CD14-positive monocyte (primary cell): ENCODE data around the gene BUB1B. TPM values are rescaled to one million over a fixed set of nuclear protein-coding genes. Genes with fewer than 3 reads are reported as not detected.

Experiments
- DNase-seq, 3 donors: peaks; one replicate each; pipeline ENCODE4 v3.0.0-alpha.2; 2011 to 2022
- H2AFZ ChIP-seq: 2 replicates; pipeline ENCODE4 v1.6.0; 2012; ENCODE audit warnings: mild to moderate bottlenecking, low read depth, low read length, inconsistent platforms; ENCODE audit not compliant: insufficient read depth, poor library complexity, severe bottlenecking
- H3K27ac ChIP-seq, 2 donors: 1 replicate in 1 of 2; 2 replicates in 1 of 2; pipeline ENCODE4 v1.5.1; 2012 to 2013; ENCODE audit warnings: low read length in 2 of 2, control low read depth in 1 of 2, inconsistent platforms in 1 of 2, low read depth in 1 of 2, mild to moderate bottlenecking in 1 of 2
- H3K27me3 ChIP-seq, 2 donors: one replicate each; pipeline versions ENCODE4 v1.6.0 to v1.6.1; 2011 to 2013; ENCODE audit warnings: low read length in 2 of 2; ENCODE audit not compliant: control insufficient read depth in 2 of 2, insufficient read depth in 2 of 2
- H3K36me3 ChIP-seq, 2 donors: replicated peaks in 1 of 2; 1 replicate in 1 of 2; 2 replicates in 1 of 2; pipeline versions ENCODE4 v1.5.1 to v1.6.1; 2012 to 2013; ENCODE audit warnings: low read length in 2 of 2, control low read depth in 1 of 2, inconsistent platforms in 1 of 2, mild to moderate bottlenecking in 1 of 2; ENCODE audit not compliant: insufficient read depth in 2 of 2, control insufficient read depth in 1 of 2
- H3K4me1 ChIP-seq, 2 donors: 1 replicate in 1 of 2; 2 replicates in 1 of 2; pipeline versions ENCODE4 v1.5.1 to v1.6.1; 2012 to 2013; ENCODE audit warnings: low read length in 2 of 2, control low read depth in 1 of 2, inconsistent platforms in 1 of 2, mild to moderate bottlenecking in 1 of 2, moderate library complexity in 1 of 2; ENCODE audit not compliant: insufficient read depth in 2 of 2, control insufficient read depth in 1 of 2
- H3K4me2 ChIP-seq: replicated peaks from 2 replicates; pipeline ENCODE3; 2012; ENCODE audit warnings: low read length, moderate library complexity, mild to moderate bottlenecking; ENCODE audit not compliant: poor library complexity, severe bottlenecking; ENCODE audit errors: extremely low read depth
- H3K4me3 ChIP-seq, 3 experiments: fragments of 200-600 bp in 1 of 3; sonication (generic) in 1 of 3; replicated peaks in 1 of 3; 1 replicate in 2 of 3; 2 replicates in 1 of 3; pipeline ENCODE4 v1.5.1; 2011 to 2013; ENCODE audit warnings: low read length in 3 of 3, mild to moderate bottlenecking in 3 of 3, control low read depth in 2 of 3, low read depth in 2 of 3, inconsistent platforms in 1 of 3, moderate library complexity in 1 of 3
- H3K79me2 ChIP-seq: 2 replicates; pipeline ENCODE4 v1.6.0; 2012; ENCODE audit warnings: mild to moderate bottlenecking, control low read depth, inconsistent platforms, low read length, moderate library complexity; ENCODE audit not compliant: insufficient read depth
- H3K9ac ChIP-seq: 2 replicates; pipeline ENCODE4 v1.6.0; 2017; ENCODE audit warnings: low read length, mild to moderate bottlenecking; ENCODE audit not compliant: insufficient read depth, poor library complexity, severe bottlenecking
- H3K9me3 ChIP-seq, 2 donors: replicated peaks in 1 of 2; 1 replicate in 1 of 2; 2 replicates in 1 of 2; pipeline versions ENCODE4 v1.5.1 to v1.6.1; 2012 to 2013; ENCODE audit warnings: low read length in 2 of 2, control low read depth in 1 of 2; ENCODE audit not compliant: control insufficient read depth in 1 of 2, insufficient read depth in 1 of 2
- H4K20me1 ChIP-seq: 2 replicates; pipeline ENCODE4 v1.6.0; 2012; ENCODE audit warnings: mild to moderate bottlenecking, low read length, control low read depth, moderate library complexity; ENCODE audit not compliant: insufficient read depth
- H3K27ac Mint-ChIP-seq, 7 donors: one replicate each; pipeline ENCODE4 v1.8.0; 2020; ENCODE audit warnings: mild to moderate bottlenecking in 7 of 7, mixed read lengths in 7 of 7, moderate library complexity in 6 of 7, inconsistent platforms in 2 of 7
- H3K27me3 Mint-ChIP-seq, 3 donors: one replicate each; pipeline ENCODE4 v1.8.0; 2021 to 2022; ENCODE audit warnings: low read depth in 3 of 3, mild to moderate bottlenecking in 3 of 3, mixed read lengths in 3 of 3, moderate library complexity in 3 of 3, inconsistent platforms in 1 of 3
- H3K36me3 Mint-ChIP-seq, 2 donors: one replicate each; pipeline ENCODE4 v1.8.0; 2020; ENCODE audit warnings: mixed read lengths in 2 of 2, inconsistent platforms in 1 of 2, mild to moderate bottlenecking in 1 of 2
- H3K4me1 Mint-ChIP-seq: one replicate; pipeline ENCODE4 v1.8.0; 2020; ENCODE audit warnings: mild to moderate bottlenecking, mixed read lengths
- H3K4me3 Mint-ChIP-seq, 2 donors: one replicate each; pipeline ENCODE4 v1.8.0; 2020; ENCODE audit warnings: mild to moderate bottlenecking in 2 of 2, mixed read lengths in 2 of 2, moderate library complexity in 1 of 2
- H3K9me3 Mint-ChIP-seq, 7 donors: one replicate each; pipeline ENCODE4 v1.8.0; 2020 to 2022; ENCODE audit warnings: mixed read lengths in 7 of 7, mild to moderate bottlenecking in 6 of 7, moderate library complexity in 6 of 7, inconsistent platforms in 2 of 7
- CTCF ChIP-seq: fragments of 200-600 bp; IDR thresholded peaks from one replicate; pipeline ENCODE4 v1.8.0; 2022; ENCODE audit warnings: antibody characterized with exemption, mild to moderate bottlenecking
- WGBS: methylation state at CpG from one replicate; pipeline ENCODE4 v1.1.5; 2013; ENCODE audit warnings: missing lambda C conversion rate; ENCODE audit not compliant: insufficient coverage; 5-methylcytosine and 5-hydroxymethylcytosine counted together
- intact Hi-C, 2 donors: fragments of 100-400 bp; cut with micrococcal nuclease; formaldehyde crosslinking; loops; one replicate each; pipeline versions ENCODE4 v1.15.0 to v1.15.1; 2023
- polyA plus RNA-seq, 3 donors: library from polyadenylated mRNA; depleted of rRNA in 1 of 3; unstranded in 2 of 3; stranded (reverse) in 1 of 3; fragments of 300-500 nt in 2 of 3; fragments of >200 nt in 1 of 3; fragmentation: Illumina TruSeq in 2 of 3; gene quantifications; 1 replicate in 2 of 3; 2 replicates in 1 of 3; pipeline ENCODE4 v1.2.3, GENCODE V29; 2012 to 2021

The BUB1B gene
- polyA plus RNA-seq, 3 donors = 0.01 to 0.51 TPM; not detected in 1

- Histone ChIP-seq H3K9me3 (no peaks in the 10 kb centered on the region), H3K9ac (no peak overlapping the region), H3K27ac (no peak overlapping the region), H2AFZ (no peak overlapping the region), H3K4me2 (no peak overlapping the region), H3K4me1 (no peaks in the 10 kb centered on the region), H3K36me3 (no peaks in the 10 kb centered on the region), H3K27me3 (no peaks in the 10 kb centered on the region), H3K4me3 (no peak overlapping the region), H4K20me1 (no peaks in the 10 kb centered on the region), H3K79me2 (no peaks in the 10 kb centered on the region)
- intact Hi-C loops = loop anchor here (5.0 to 10.0 kb wide), 3 partner anchors 222 to 485 kb away; partner anchors contain the start of gene FSIP1 (in 1 of the 2)
- Mint-ChIP-seq H3K27ac (no peak overlapping the region), H3K4me1 (peaks cover 7% of the 10 kb centered on the region), H3K36me3 (no peaks in the 10 kb centered on the region), H3K4me3 (no peak overlapping the region), H3K9me3 (no peaks in the 10 kb centered on the region), H3K27me3 (peaks cover 2 to 9% (median 3%) of the 10 kb centered on the region in 3 donors)
- no peak for DNase-seq
- 81% methylated on average over 4 of the region's 4 CpGs for WGBS
- TF ChIP-seq CTCF = no peak
Observed at GRCh38 chr15:40269604-40270003, 108.7 kb downstream of the BUB1B start.

GRCh38 chr15:40270246-40270995 is 109.6 kb downstream of the BUB1B start:
- Mint-ChIP-seq H3K4me3 (no peak overlapping the region), H3K36me3 (no peaks in the 10 kb centered on the region), H3K4me1 (peaks cover 10% of the 10 kb centered on the region), H3K9me3 (no peaks in the 10 kb centered on the region), H3K27me3 (peaks cover 2 to 9% (median 3%) of the 10 kb centered on the region in 3 donors), H3K27ac (peak overlapping the region in 1 of 7 donors; percentile 86)
- Histone ChIP-seq H3K79me2 (no peaks in the 10 kb centered on the region), H3K4me1 (peaks cover 6 to 8% of the 10 kb centered on the region in 2 donors), H3K9ac (no peak overlapping the region), H3K4me2 (no peak overlapping the region), H4K20me1 (no peaks in the 10 kb centered on the region), H3K27me3 (no peaks in the 10 kb centered on the region), H2AFZ (no peak overlapping the region), H3K36me3 (no peaks in the 10 kb centered on the region), H3K9me3 (no peaks in the 10 kb centered on the region), H3K4me3 (no peak overlapping the region), H3K27ac (no peak overlapping the region)
- DNase-seq = no peak
- intact Hi-C loops = loop anchor here (5.0 to 10.0 kb wide), 3 partner anchors 223 to 486 kb away; partner anchors contain the start of gene FSIP1 (in 1 of the 2)
- TF ChIP-seq CTCF = no peak
- WGBS = 87% methylated on average over 8 of the region's 11 CpGs

Other genes starting within 250 kb of the BUB1B start
- gene GPR176, start 240.8 kb upstream of the BUB1B start, polyA plus RNA-seq = under 1 TPM in 2 of 3 donors, not detected in 1; 0.08 to 0.18 TPM
- gene EIF2AK4, start 227.0 kb upstream of the BUB1B start, polyA plus RNA-seq = 10 to 100 TPM; 16.1 to 24.5 (median 19.8) TPM
- gene SRP14, start 121.9 kb upstream of the BUB1B start, polyA plus RNA-seq = 100 to 1,000 TPM; 181 to 548 (median 525) TPM
- 10 to 100 TPM in 1 of 3 donors, 1 to 10 TPM in 2; 5.6 to 59.6 (median 6.5) TPM for gene BMF, start 52.2 kb upstream of the BUB1B start, polyA plus RNA-seq
- under 1 TPM in 1 of 3 donors, not detected in 2; 0.03 TPM for gene PAK6, start 78.0 kb downstream of the BUB1B start, polyA plus RNA-seq
- gene ANKRD63, start 122.0 kb downstream of the BUB1B start, polyA plus RNA-seq = not detected
- 1,000 to 10,000 TPM in 1 of 3 donors, 10 to 100 TPM in 2; 56.5 to 1,191 (median 74.5) TPM for gene PLCB2, start 146.9 kb downstream of the BUB1B start, polyA plus RNA-seq
- gene INAFM2, start 162.6 kb downstream of the BUB1B start, polyA plus RNA-seq = 10 to 100 TPM in 1 of 3 donors, 1 to 10 TPM in 2; 5.1 to 19.6 (median 8.3) TPM
- 1 to 10 TPM in 1 of 3 donors, under 1 TPM in 2; 0.13 to 2.2 (median 0.39) TPM for gene CCDC9B, start 179.9 kb downstream of the BUB1B start, polyA plus RNA-seq
- not detected for gene PHGR1, start 190.0 kb downstream of the BUB1B start, polyA plus RNA-seq
- gene DISP2, start 197.2 kb downstream of the BUB1B start, polyA plus RNA-seq = under 1 TPM in 2 of 3 donors, not detected in 1; 0.01 TPM
- gene KNSTRN, start 221.7 kb downstream of the BUB1B start, polyA plus RNA-seq = 1 to 10 TPM; 5.4 to 10.0 (median 7.9) TPM
- 10 to 100 TPM; 28.6 to 46.3 (median 31.3) TPM for gene IVD, start 244.7 kb downstream of the BUB1B start, polyA plus RNA-seq